ENCODE results near the gene LSM4.

The LSM4 gene

DNA sequence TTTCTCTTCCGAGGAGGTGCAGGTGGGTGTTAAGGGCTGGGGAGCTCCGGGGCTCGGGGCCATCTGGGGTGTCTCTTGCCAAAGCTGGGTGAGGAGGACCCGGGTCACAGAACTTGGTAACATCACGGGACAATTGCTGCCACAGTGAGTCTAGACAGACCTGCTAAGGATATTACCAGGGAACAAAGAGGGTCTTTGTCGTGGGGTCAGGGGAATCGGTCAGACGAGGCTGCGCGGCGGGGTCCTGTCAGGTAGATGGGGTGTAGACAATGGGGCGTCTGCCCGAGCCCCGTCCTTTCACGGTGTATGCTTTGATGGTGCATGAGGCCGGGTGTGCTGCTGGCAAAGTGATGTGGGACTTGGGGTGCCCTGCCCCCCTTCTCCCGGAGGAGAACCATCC is 25.3 kb upstream of the LSM4 start:
- Histone ChIP-seq H3K4me3 (ENCODE audit: low read length in 2 of 2) (no peak overlapping the region), H3K4me1 (ENCODE audit: control insufficient read depth in 2 of 2, insufficient read depth in 1 of 2, low read depth in 1 of 2, low read length in 2 of 2) (peaks cover 6 to 21% of the 10 kb centered on the region in 2 donors), H3K36me3 (replicated peaks in 1 of 2; ENCODE audit: control insufficient read depth in 2 of 2, insufficient read depth in 2 of 2, low read length in 2 of 2) (peaks cover 1 to 12% of the 10 kb centered on the region in 2 donors), H2AK5ac (ENCODE audit: low read depth, low read length) (peak overlapping the region; percentile 75), H3K4me2 (ENCODE audit: insufficient read depth, low read length, poor library complexity, severe bottlenecking) (no peak overlapping the region), H3K18ac (ENCODE audit: low read length) (no peak overlapping the region), H2BK120ac (ENCODE audit: low read depth, low read length) (no peak overlapping the region), H2BK5ac (ENCODE audit: low read length) (no peak overlapping the region), H3K79me1 (ENCODE audit: low read depth, low read length) (no peaks in the 10 kb centered on the region), H3K23ac (ENCODE audit: low read depth, low read length, poor library complexity) (no peak overlapping the region), H3K27me3 (ENCODE audit: control insufficient read depth in 3 of 3, insufficient read depth in 3 of 3, low read depth in 1 of 3, low read length in 3 of 3) (no peaks in the 10 kb centered on the region), H3K9ac (ENCODE audit: low read depth, low read length, poor library complexity) (peak overlapping the region; percentile 30), H3K4ac (ENCODE audit: low read length) (no peak overlapping the region), H4K91ac (ENCODE audit: low read depth, low read length, poor library complexity) (no peak overlapping the region), H2AFZ (ENCODE audit: low read length) (no peak overlapping the region), H3K27ac (replicated peaks; ENCODE audit: low read length) (no peak overlapping the region), H2BK15ac (ENCODE audit: low read length) (no peak overlapping the region), H3K14ac (ENCODE audit: low read length) (no peak overlapping the region), H4K8ac (ENCODE audit: low read depth, low read length) (no peak overlapping the region), H2BK12ac (ENCODE audit: low read length) (no peak overlapping the region), H3K9me3 (replicated peaks in 1 of 2; ENCODE audit: control insufficient read depth in 2 of 2, insufficient read depth in 1 of 2, low read depth in 1 of 2, low read length in 2 of 2) (no peaks in the 10 kb centered on the region)
- no CpG with 5 or more reads among the region's 17 CpGs for WGBS, 2 donors (ENCODE audit: extremely low coverage in 2 of 2, insufficient read length in 2 of 2, insufficient replicate concordance in 1 of 2)
- no peak for DNase-seq (ENCODE audit: low spot score)

- H3K27ac ChIP-seq (replicated peaks; ENCODE audit: low read length), result no peak overlapping the region
- H3K79me1 ChIP-seq (ENCODE audit: low read depth, low read length), result no peaks in the 10 kb centered on the region
- H2BK120ac ChIP-seq (ENCODE audit: low read depth, low read length), result no peak overlapping the region
- H3K36me3 ChIP-seq (replicated peaks in 1 of 2; ENCODE audit: control insufficient read depth in 2 of 2, insufficient read depth in 2 of 2, low read length in 2 of 2), result peaks cover 1 to 12% of the 10 kb centered on the region in 2 donors
- no peak overlapping the region for H3K14ac ChIP-seq (ENCODE audit: low read length)
- H3K4me1 ChIP-seq (ENCODE audit: control insufficient read depth in 2 of 2, insufficient read depth in 1 of 2, low read depth in 1 of 2, low read length in 2 of 2), result peaks cover 6 to 26% of the 10 kb centered on the region in 2 donors
- H4K8ac ChIP-seq (ENCODE audit: low read depth, low read length), result no peak overlapping the region
- H3K9me3 ChIP-seq (replicated peaks in 1 of 2; ENCODE audit: control insufficient read depth in 2 of 2, insufficient read depth in 1 of 2, low read depth in 1 of 2, low read length in 2 of 2), result no peaks in the 10 kb centered on the region
- H2BK15ac ChIP-seq (ENCODE audit: low read length), result no peak overlapping the region
- no CpG with 5 or more reads among the region's 8 CpGs for WGBS, 2 donors (ENCODE audit: extremely low coverage in 2 of 2, insufficient read length in 2 of 2, insufficient replicate concordance in 1 of 2)
- no peak overlapping the region for H4K91ac ChIP-seq (ENCODE audit: low read depth, low read length, poor library complexity)
- H3K9ac ChIP-seq (ENCODE audit: low read depth, low read length, poor library complexity), result no peak overlapping the region
- H3K23ac ChIP-seq (ENCODE audit: low read depth, low read length, poor library complexity), result no peak overlapping the region
- H3K4me3 ChIP-seq (ENCODE audit: low read length in 2 of 2), result no peak overlapping the region
- no peak overlapping the region for H2BK5ac ChIP-seq (ENCODE audit: low read length)
- no peak overlapping the region for H3K18ac ChIP-seq (ENCODE audit: low read length)
- H3K27me3 ChIP-seq (ENCODE audit: control insufficient read depth in 3 of 3, insufficient read depth in 3 of 3, low read depth in 1 of 3, low read length in 3 of 3), result peaks cover 0 to 2% (median 0%) of the 10 kb centered on the region in 3 experiments
- H2AK5ac ChIP-seq (ENCODE audit: low read depth, low read length), result no peak overlapping the region
- H2BK12ac ChIP-seq (ENCODE audit: low read length), result no peak overlapping the region
- H3K4me2 ChIP-seq (ENCODE audit: insufficient read depth, low read length, poor library complexity, severe bottlenecking), result no peak overlapping the region
- H2AFZ ChIP-seq (ENCODE audit: low read length), result no peak overlapping the region
- H3K4ac ChIP-seq (ENCODE audit: low read length), result no peak overlapping the region
- DNase-seq (ENCODE audit: low spot score), result no peak
Observed at GRCh38 chr19:18346091-18346490, 23.2 kb upstream of the LSM4 start.

DNA sequence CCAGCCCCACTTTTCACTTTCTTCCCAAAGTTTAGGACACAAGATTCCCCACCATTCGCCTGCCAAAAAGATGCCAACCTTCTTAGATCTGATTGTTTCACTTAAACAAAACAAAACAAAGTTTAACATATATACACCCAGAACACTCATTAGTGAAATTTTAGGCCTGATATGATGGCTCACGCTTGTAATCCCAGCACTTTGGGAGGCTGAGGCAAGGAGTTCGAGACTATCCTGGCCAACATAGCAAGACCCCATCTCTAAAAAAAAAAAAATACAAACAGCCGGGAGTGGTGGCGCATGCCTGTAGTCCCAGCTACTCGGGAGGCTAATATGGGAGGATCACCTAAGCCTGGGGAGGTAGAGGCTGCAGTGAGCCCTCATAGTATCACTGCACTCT is 22.4 kb upstream of the LSM4 start:
- Histone ChIP-seq H2AFZ (ENCODE audit: low read length) (no peak overlapping the region), H3K4me2 (ENCODE audit: insufficient read depth, low read length, poor library complexity, severe bottlenecking) (no peak overlapping the region), H3K4me3 (ENCODE audit: low read length in 2 of 2) (no peak overlapping the region), H3K36me3 (replicated peaks in 1 of 2; ENCODE audit: control insufficient read depth in 2 of 2, insufficient read depth in 2 of 2, low read length in 2 of 2) (peaks cover 0 to 7% of the 10 kb centered on the region in 2 donors), H3K4ac (ENCODE audit: low read length) (no peak overlapping the region), H3K79me1 (ENCODE audit: low read depth, low read length) (no peaks in the 10 kb centered on the region), H2BK120ac (ENCODE audit: low read depth, low read length) (no peak overlapping the region), H3K27me3 (ENCODE audit: control insufficient read depth in 3 of 3, insufficient read depth in 3 of 3, low read depth in 1 of 3, low read length in 3 of 3) (peaks cover 0 to 2% (median 0%) of the 10 kb centered on the region in 3 experiments), H3K9me3 (replicated peaks in 1 of 2; ENCODE audit: control insufficient read depth in 2 of 2, insufficient read depth in 1 of 2, low read depth in 1 of 2, low read length in 2 of 2) (no peaks in the 10 kb centered on the region), H3K14ac (ENCODE audit: low read length) (no peak overlapping the region), H2BK15ac (ENCODE audit: low read length) (no peak overlapping the region), H2BK5ac (ENCODE audit: low read length) (no peak overlapping the region), H4K91ac (ENCODE audit: low read depth, low read length, poor library complexity) (no peak overlapping the region), H3K9ac (ENCODE audit: low read depth, low read length, poor library complexity) (no peak overlapping the region), H3K23ac (ENCODE audit: low read depth, low read length, poor library complexity) (no peak overlapping the region), H2AK5ac (ENCODE audit: low read depth, low read length) (no peak overlapping the region), H3K4me1 (ENCODE audit: control insufficient read depth in 2 of 2, insufficient read depth in 1 of 2, low read depth in 1 of 2, low read length in 2 of 2) (peaks cover 6 to 26% of the 10 kb centered on the region in 2 donors), H3K27ac (replicated peaks; ENCODE audit: low read length) (no peak overlapping the region), H4K8ac (ENCODE audit: low read depth, low read length) (no peak overlapping the region), H3K18ac (ENCODE audit: low read length) (no peak overlapping the region), H2BK12ac (ENCODE audit: low read length) (no peak overlapping the region)
- no peak for DNase-seq (ENCODE audit: low spot score)
- WGBS, 2 donors (ENCODE audit: extremely low coverage in 2 of 2, insufficient read length in 2 of 2, insufficient replicate concordance in 1 of 2), result no CpG with 5 or more reads among the region's 6 CpGs

DNA sequence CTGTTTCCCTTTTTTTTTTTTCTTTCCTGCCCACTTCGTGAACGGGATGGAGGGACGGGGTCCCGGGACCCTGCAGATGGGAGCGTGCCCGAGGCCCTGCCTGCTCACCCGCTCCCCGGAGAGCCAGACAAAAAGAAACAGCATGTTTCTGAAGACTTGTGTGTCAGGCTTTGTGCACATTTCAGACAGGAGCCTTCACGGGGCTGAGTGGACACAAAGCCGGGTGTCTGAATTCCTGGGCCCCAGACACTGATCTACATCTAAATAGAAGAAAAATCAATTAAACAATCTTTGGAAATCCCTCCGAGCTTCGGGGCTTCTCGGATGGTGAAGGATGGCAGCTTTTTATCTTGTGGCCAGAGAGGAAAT is 21.7 kb upstream of the LSM4 start:
- H3K14ac ChIP-seq (ENCODE audit: low read length), result no peak overlapping the region
- DNase-seq (ENCODE audit: low spot score), result no peak
- no peak overlapping the region for H3K9ac ChIP-seq (ENCODE audit: low read depth, low read length, poor library complexity)
- H3K79me1 ChIP-seq (ENCODE audit: low read depth, low read length), result no peaks in the 10 kb centered on the region
- H2BK12ac ChIP-seq (ENCODE audit: low read length), result no peak overlapping the region
- peak overlapping the region in 1 of 2 donors; percentile 9 for H3K4me3 ChIP-seq (ENCODE audit: low read length in 2 of 2)
- H2BK120ac ChIP-seq (ENCODE audit: low read depth, low read length), result no peak overlapping the region
- H2BK15ac ChIP-seq (ENCODE audit: low read length), result no peak overlapping the region
- no peak overlapping the region for H2AK5ac ChIP-seq (ENCODE audit: low read depth, low read length)
- peak overlapping the region; percentile 11 for H2AFZ ChIP-seq (ENCODE audit: low read length)
- peak overlapping the region; percentile 26 for H3K4me2 ChIP-seq (ENCODE audit: insufficient read depth, low read length, poor library complexity, severe bottlenecking)
- no peaks in the 10 kb centered on the region for H3K9me3 ChIP-seq (replicated peaks in 1 of 2; ENCODE audit: control insufficient read depth in 2 of 2, insufficient read depth in 1 of 2, low read depth in 1 of 2, low read length in 2 of 2)
- H3K4me1 ChIP-seq (ENCODE audit: control insufficient read depth in 2 of 2, insufficient read depth in 1 of 2, low read depth in 1 of 2, low read length in 2 of 2), result peaks cover 9 to 31% of the 10 kb centered on the region in 2 donors
- no peak overlapping the region for H4K8ac ChIP-seq (ENCODE audit: low read depth, low read length)
- no CpG with 5 or more reads among the region's 13 CpGs for WGBS, 2 donors (ENCODE audit: extremely low coverage in 2 of 2, insufficient read length in 2 of 2, insufficient replicate concordance in 1 of 2)
- no peak overlapping the region for H3K27ac ChIP-seq (replicated peaks; ENCODE audit: low read length)
- H4K91ac ChIP-seq (ENCODE audit: low read depth, low read length, poor library complexity), result no peak overlapping the region
- no peak overlapping the region for H2BK5ac ChIP-seq (ENCODE audit: low read length)
- peaks cover 0 to 2% (median 0%) of the 10 kb centered on the region in 3 experiments for H3K27me3 ChIP-seq (ENCODE audit: control insufficient read depth in 3 of 3, insufficient read depth in 3 of 3, low read depth in 1 of 3, low read length in 3 of 3)
- no peak overlapping the region for H3K4ac ChIP-seq (ENCODE audit: low read length)
- H3K23ac ChIP-seq (ENCODE audit: low read depth, low read length, poor library complexity), result no peak overlapping the region
- H3K18ac ChIP-seq (ENCODE audit: low read length), result no peak overlapping the region
- H3K36me3 ChIP-seq (replicated peaks in 1 of 2; ENCODE audit: control insufficient read depth in 2 of 2, insufficient read depth in 2 of 2, low read length in 2 of 2), result peaks cover 0 to 4% of the 10 kb centered on the region in 2 donors
